OCI-LY3 (cell line): ENCODE measurements around the gene TMEM178A.

Experiments used
- H2AFZ ChIP-seq: fragments of 200-600, 300-600 bp; shearing (Covaris generic); 2 replicates; pipeline ENCODE4 v1.6.0; 2014; ENCODE audit warnings: antibody characterized with exemption, low read depth, low read length
- H3K27ac ChIP-seq: fragments of 200-600, 300-600 bp; sonication (generic); 2 replicates; pipeline ENCODE4 v1.5.1; 2014; ENCODE audit warnings: mild to moderate bottlenecking, low read length, moderate library complexity, mixed read lengths
- H3K27me3 ChIP-seq: fragments of 200-600, 300-600 bp; sonication (generic); 2 replicates; pipeline ENCODE4 v1.6.1; 2014; ENCODE audit warnings: low read depth, low read length, mixed read lengths
- H3K36me3 ChIP-seq: fragments of 200-600, 300-600 bp; sonication (generic); replicated peaks from 2 replicates; pipeline ENCODE3; 2014; ENCODE audit warnings: low read depth, low read length, mixed read lengths
- H3K4me1 ChIP-seq: fragments of 300-600, 200-600 bp; sonication (generic); 2 replicates; pipeline ENCODE4 v1.6.1; 2014; ENCODE audit warnings: low read length, mixed read lengths
- H3K4me2 ChIP-seq: fragments of 200-600, 300-600 bp; sonication (generic); 2 replicates; pipeline ENCODE4 v1.6.1; 2014; ENCODE audit warnings: low read length, mixed read lengths
- H3K4me3 ChIP-seq: fragments of 300-600, 200-600 bp; sonication (generic); 2 replicates; pipeline ENCODE4 v1.5.1; 2014; ENCODE audit warnings: antibody characterized with exemption, mild to moderate bottlenecking, low read length, moderate library complexity
- H3K79me2 ChIP-seq: fragments of 300-600, 200-600 bp; shearing (Covaris generic); 2 replicates; pipeline ENCODE4 v1.6.1; 2014; ENCODE audit warnings: mild to moderate bottlenecking, low read length, mixed read lengths
- H3K9ac ChIP-seq: fragments of 300-600, 200-600 bp; shearing (Covaris generic); 2 replicates; pipeline ENCODE4 v1.6.0; 2014; ENCODE audit warnings: mild to moderate bottlenecking, low read length, moderate library complexity
- H3K9me3 ChIP-seq: fragments of 200-600, 300-600 bp; shearing (Covaris generic); 2 replicates; pipeline ENCODE4 v1.6.1; 2014; ENCODE audit warnings: low read length, mixed read lengths; ENCODE audit not compliant: insufficient read depth
- H4K20me1 ChIP-seq: fragments of 200-600, 300-600 bp; sonication (generic); 2 replicates; pipeline ENCODE4 v1.6.1; 2016; ENCODE audit warnings: low read length, mixed read lengths; ENCODE audit not compliant: insufficient read depth
- EZH2phosphoT487 ChIP-seq: fragments of 200-600 bp; shearing (Covaris generic); IDR thresholded peaks from 2 replicates; pipeline ENCODE4 v1.6.1; 2018; ENCODE audit warnings: antibody characterized with exemption, mixed run types, low read depth
- TF ChIP-seq, protein P1 (sequence below): fragments of 200-600, 300-600 bp; sonication (generic); IDR thresholded peaks from 2 replicates; pipeline ENCODE4 v1.5.1; 2014; ENCODE audit warnings: antibody characterized with exemption, low read length, low read depth

The TMEM178A gene

DNA sequence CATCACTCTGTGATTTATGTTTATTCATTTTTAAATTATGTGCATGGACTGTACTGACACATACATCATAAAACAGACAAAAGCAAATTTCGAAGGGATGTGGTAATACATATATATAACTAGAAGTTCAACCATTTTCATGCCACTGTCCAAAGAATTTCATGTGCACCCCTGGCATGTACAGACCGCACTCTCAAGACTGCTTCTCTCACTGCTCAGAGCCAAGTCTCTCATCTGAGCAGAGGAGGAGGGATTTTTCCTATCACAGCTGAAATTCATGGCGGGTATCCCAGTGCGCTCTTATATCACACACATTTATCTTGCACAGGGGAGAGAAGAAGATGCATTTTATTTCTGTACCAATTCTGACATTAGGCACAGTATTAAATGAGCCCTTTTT lies 5.9 kb downstream of the TMEM178A start:
- Histone ChIP-seq H3K27ac (no peak overlapping the region), H3K27me3 (peaks cover 38% of the 10 kb centered on the region), H2AFZ (no peak overlapping the region), H3K79me2 (no peaks in the 10 kb centered on the region), H3K36me3 (no peaks in the 10 kb centered on the region), H3K9me3 (no peaks in the 10 kb centered on the region), H3K4me2 (no peak overlapping the region), H3K4me3 (no peak overlapping the region), H3K9ac (no peak overlapping the region), H3K4me1 (no peaks in the 10 kb centered on the region), H4K20me1 (no peaks in the 10 kb centered on the region)
- TF ChIP-seq, protein P1, sequence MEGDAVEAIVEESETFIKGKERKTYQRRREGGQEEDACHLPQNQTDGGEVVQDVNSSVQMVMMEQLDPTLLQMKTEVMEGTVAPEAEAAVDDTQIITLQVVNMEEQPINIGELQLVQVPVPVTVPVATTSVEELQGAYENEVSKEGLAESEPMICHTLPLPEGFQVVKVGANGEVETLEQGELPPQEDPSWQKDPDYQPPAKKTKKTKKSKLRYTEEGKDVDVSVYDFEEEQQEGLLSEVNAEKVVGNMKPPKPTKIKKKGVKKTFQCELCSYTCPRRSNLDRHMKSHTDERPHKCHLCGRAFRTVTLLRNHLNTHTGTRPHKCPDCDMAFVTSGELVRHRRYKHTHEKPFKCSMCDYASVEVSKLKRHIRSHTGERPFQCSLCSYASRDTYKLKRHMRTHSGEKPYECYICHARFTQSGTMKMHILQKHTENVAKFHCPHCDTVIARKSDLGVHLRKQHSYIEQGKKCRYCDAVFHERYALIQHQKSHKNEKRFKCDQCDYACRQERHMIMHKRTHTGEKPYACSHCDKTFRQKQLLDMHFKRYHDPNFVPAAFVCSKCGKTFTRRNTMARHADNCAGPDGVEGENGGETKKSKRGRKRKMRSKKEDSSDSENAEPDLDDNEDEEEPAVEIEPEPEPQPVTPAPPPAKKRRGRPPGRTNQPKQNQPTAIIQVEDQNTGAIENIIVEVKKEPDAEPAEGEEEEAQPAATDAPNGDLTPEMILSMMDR: no peak
- TF ChIP-seq EZH2phosphoT487: no peak

DNA sequence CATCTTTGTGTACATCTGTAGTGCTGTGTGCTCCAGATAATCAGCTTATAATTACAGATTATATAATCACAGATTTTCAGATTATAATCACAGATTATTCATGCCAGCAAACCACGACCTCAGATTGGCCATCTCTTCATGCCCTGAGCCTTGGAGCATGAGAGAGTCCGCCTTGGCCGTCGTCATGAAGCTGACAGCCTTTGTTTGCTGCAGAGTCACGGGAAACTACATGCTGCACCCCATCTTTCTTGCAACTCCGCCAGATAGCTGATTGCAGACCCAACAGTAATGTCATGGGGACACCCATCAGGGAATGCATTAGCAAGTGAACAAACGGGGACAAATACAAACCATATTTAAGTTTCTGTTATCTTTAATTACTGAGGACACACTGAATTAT lies 7.3 kb downstream of the TMEM178A start:
- Histone ChIP-seq H3K9ac (no peak overlapping the region), H3K4me1 (no peaks in the 10 kb centered on the region), H3K4me2 (no peak overlapping the region), H3K79me2 (no peaks in the 10 kb centered on the region), H3K27me3 (peaks cover 35% of the 10 kb centered on the region), H3K9me3 (no peaks in the 10 kb centered on the region), H3K36me3 (no peaks in the 10 kb centered on the region), H4K20me1 (no peaks in the 10 kb centered on the region), H2AFZ (no peak overlapping the region), H3K4me3 (no peak overlapping the region), H3K27ac (no peak overlapping the region)
- TF ChIP-seq, protein P1: no peak
- no peak for TF ChIP-seq EZH2phosphoT487

DNA sequence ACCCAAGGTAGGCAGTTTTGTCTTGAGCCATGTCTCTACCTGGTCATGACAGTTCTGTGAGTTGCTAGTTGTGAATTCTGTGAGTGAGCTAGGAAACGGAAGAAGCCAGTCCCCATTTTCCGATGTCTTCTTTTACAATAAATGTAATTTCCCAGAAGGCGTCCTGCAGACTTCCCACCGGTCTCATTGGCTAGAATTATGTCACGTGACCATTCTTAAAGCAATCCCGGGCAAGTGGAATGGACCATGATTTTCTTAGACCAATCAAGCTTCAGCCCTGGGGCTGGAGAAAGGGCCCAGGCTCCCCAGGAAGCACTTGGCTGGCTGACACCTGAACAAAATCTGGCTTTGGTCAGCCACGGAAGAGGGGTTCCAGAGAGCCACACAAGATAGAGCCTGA lies 10.6 kb downstream of the TMEM178A start:
- no peak overlapping the region for H2AFZ ChIP-seq
- no peaks in the 10 kb centered on the region for H3K36me3 ChIP-seq
- no peak for TF ChIP-seq EZH2phosphoT487
- TF ChIP-seq, protein P1: no peak
- H3K4me3 ChIP-seq: no peak overlapping the region
- no peaks in the 10 kb centered on the region for H3K4me1 ChIP-seq
- H3K27ac ChIP-seq: no peak overlapping the region
- H4K20me1 ChIP-seq: no peaks in the 10 kb centered on the region
- H3K9me3 ChIP-seq: 0 out of 2 replicates have a peak, but pooled peaks cover 4% of the 10 kb centered on the region
- no peak overlapping the region for H3K4me2 ChIP-seq
- H3K27me3 ChIP-seq: peaks cover 30% of the 10 kb centered on the region
- H3K9ac ChIP-seq: no peak overlapping the region
- no peaks in the 10 kb centered on the region for H3K79me2 ChIP-seq

DNA sequence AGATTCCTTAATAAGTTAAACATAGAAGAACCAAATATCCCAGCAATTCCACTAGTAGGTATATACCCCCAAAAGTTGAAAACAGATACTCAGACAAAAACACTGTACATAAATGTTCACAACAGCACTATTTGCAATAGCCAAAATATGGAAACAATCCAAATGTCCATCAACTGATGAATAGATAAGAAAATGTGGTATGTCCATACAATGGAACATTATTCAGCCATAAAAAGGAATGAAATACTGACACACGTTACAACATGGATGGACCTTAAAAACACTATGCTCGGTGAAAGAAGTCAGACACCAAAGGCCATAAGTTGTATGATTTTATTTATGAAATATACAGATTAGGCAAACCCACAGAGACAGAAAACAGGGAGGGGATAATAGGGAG lies 12.5 kb downstream of the TMEM178A start:
- no peak overlapping the region for H2AFZ ChIP-seq
- H3K27me3 ChIP-seq: peaks cover 17% of the 10 kb centered on the region; the same call in 1 of the 2 replicates
- no peaks in the 10 kb centered on the region for H3K4me1 ChIP-seq
- 0 out of 2 replicates have a peak, but pooled peaks cover 4% of the 10 kb centered on the region for H3K9me3 ChIP-seq
- no peak overlapping the region for H3K4me3 ChIP-seq
- H3K4me2 ChIP-seq: no peak overlapping the region
- no peaks in the 10 kb centered on the region for H3K79me2 ChIP-seq
- no peak overlapping the region for H3K9ac ChIP-seq
- no peaks in the 10 kb centered on the region for H4K20me1 ChIP-seq
- no peak for TF ChIP-seq EZH2phosphoT487
- TF ChIP-seq, protein P1: no peak
- no peak overlapping the region for H3K27ac ChIP-seq
- no peaks in the 10 kb centered on the region for H3K36me3 ChIP-seq
